A673 (cell line): Measurements from ENCODE around the gene SLC25A45.

Experiments
- CTCF ChIP-seq: fragments of 300-800, 200-600 bp; sonication (generic); conservative IDR thresholded peaks from 2 replicates; pipeline ENCODE4 v1.5.1; 2017; ENCODE audit warnings: low read depth, mild to moderate bottlenecking, antibody characterized with exemption, low read length, moderate library complexity, mixed read lengths
- EZH2 ChIP-seq: fragments of 200-600 bp; sonication (generic); IDR thresholded peaks from 2 replicates; pipeline ENCODE4 v1.6.1; 2017; ENCODE audit warnings: borderline replicate concordance, low read depth, mild to moderate bottlenecking, mixed read lengths, antibody characterized with exemption, low read length; ENCODE audit not compliant: poor library complexity, severe bottlenecking

DNA sequence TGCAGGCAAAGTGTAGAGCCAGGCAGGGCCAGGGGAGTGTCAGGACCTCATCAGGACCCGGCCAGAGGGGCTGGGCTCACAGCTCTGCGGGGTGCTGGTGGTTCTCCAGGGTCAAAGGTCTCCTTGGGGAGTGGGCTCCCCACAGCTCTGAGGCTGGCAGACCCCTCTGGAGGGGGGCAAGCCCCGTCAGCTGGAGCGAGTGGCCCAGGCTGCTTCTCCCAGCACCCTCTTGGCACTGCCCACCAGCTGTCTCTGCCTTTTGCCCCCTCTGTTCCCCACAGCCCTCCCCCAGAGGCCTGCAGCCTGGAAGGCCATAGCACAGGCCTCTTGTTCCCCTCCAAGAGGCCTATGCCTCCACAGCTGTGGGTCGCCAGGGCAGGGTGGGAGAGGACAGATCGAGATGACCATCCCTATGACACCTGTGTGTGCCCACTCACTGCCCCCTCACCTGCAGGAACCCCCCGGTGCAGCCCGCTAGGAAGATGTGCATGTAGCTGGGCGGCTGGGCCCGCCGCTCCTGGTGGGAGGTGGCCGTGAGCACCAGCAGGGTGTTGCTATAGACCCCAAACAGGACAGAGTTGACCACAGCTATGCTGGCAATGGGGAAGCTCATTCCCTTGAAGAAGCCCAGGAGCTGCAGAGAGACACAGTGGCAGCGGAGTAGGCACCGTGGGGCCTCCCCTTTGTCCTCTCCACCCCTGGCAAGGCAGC is 3.4 kb downstream of the SLC25A45 start:
- TF ChIP-seq CTCF, result no peak
- TF ChIP-seq EZH2, result no peak
